G401.6 (cell line): ENCODE data around the gene CLEC4A.
"Not testable (repeated sequence)": the region's sequence is repeated elsewhere in the genome, so short reads cannot be mapped to it uniquely, and the experiment has no call there.

ENCODE experiments used
- FAIRE-seq: peaks from 2 replicates; lab custom pipeline; 2012; peaks lifted over from hg19 to GRCh38; lab: Jason Lieb, UNC

Gene CLEC4A

DNA sequence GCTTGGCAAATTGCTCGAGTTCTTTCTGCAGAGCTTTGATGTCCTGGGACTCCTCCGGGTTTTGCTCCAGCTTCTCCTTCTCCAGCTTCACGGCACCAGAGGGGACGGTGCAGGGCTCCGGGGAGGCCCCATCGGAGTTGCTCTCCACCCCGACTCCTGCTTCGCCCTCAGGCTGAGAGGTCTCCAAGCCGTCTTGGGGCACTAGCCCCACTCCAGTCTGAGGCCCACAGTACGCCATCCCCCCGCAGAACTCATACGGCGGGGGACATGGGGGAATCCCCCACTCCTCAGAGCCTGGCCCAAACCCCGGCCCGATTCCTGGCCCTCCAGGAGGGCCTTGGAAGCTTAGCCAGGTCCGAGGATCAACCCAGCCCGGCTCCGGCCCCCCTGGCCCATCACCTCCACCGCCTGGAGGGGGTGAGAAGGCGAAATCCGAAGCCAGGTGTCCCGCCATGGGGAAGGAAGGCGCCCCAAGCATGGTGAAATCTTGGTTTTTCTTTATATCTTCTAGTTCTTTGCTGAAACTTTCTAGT lies 11.0 kb downstream of the CLEC4A start:
- not testable (repeated sequence) for FAIRE-seq

DNA sequence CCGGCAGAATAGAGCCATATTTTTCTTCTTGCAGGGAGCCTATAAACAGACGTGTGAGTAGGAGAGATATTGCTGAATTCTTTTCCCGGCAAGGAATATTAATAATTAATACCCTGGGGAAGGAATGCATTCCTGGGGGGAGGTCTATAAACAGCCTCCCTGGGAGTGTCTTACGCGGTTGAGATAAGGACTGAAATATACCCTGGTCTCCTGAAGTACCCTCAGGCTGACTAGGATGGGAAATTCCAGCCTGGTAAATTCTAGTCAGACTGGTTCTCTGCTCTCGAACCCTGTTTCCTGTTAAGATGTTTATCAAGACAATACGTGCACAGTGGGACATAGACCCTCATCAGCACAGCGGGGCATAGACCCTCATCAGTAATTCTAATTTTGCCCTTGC lies 18.2 kb downstream of the CLEC4A start:
- not testable (repeated sequence) for FAIRE-seq

DNA sequence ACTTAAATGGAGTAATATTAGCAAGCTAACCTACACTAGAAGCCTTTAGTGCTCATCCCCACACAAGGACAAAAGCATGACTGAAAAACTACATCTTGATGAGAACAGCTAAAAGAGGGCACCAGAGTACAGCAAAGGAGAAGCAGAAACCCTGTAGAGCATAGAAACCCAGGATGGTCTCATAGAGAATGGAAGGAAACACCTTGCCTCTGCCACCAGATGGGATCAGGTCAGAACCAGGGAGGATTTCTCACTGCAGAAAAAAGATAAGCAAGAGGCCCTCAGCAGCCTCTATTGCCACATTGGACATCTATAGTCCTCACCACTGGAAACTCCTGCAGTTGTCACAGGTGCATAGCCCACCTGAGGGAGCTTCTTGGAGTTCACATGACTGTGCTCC lies 19.8 kb downstream of the CLEC4A start:
- FAIRE-seq = no peak

DNA sequence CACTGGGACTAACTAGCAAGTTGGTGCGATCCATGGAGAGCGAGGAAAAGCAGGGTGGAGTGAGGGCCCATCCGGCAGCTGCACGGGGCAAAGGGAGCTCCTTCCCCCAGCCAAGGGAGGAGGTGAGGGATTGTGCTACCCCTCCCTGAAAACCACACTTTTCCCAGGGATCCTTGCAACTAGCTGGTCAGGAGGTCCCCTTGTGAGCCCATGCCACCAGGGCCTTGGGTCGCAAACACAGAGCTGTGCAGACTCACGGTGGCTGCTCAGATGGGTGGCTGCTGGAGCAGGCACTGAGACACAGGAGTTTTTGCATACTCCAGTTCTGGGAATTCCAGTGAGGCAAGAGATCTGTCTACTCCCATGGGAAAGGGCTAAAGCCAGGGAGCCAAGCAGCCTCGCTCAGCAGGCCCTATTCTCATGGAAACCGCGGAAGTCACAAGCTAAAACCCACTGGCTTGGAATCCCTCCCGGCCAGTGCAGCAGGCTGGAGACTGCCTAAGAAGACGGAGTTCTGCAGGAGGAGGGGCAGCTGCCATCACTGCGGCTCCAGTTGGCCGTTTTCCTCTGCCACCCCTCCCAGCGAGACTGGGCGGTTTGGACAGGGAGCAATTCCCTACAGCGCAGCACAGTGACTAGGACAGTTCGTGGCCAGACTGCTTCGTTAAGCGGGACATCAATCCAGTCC lies 22.5 kb downstream of the CLEC4A start:
- FAIRE-seq = no peak

DNA sequence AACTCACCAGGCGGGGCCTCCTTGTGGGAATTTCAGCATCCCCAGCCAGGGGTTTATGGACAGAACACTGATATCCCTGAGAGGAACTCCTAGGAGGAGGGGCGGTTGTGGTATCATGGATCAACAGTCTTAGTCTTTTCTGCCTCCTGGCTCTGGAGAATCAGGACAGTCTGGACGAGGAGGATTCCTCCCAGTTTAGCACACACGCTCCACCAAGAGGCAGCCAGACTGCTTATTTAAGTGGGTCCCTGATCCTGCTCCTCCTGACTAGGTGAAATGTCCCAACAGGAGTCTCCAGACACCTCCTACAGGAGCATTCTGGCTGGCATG lies 23.0 kb downstream of the CLEC4A start:
- FAIRE-seq = no peak

DNA sequence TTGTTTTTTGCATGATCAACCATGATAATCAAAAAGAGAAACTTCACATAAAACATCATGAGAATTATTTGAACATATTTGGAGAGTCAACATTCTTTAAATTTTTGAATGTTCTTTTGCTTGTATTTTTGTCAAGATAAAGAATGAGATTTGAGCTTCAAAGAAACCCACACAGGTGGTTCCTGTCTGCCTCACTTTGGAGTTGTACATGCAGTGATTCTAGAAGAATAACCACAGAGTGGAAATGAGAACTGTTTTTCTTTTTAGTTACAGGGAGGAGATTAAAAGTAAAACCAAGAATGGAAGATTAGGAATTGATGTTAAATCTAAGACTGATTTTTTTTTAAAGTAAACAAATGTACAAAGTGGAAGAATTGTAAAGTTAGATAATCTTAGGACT lies 31.1 kb downstream of the CLEC4A start:
- no peak for FAIRE-seq

DNA sequence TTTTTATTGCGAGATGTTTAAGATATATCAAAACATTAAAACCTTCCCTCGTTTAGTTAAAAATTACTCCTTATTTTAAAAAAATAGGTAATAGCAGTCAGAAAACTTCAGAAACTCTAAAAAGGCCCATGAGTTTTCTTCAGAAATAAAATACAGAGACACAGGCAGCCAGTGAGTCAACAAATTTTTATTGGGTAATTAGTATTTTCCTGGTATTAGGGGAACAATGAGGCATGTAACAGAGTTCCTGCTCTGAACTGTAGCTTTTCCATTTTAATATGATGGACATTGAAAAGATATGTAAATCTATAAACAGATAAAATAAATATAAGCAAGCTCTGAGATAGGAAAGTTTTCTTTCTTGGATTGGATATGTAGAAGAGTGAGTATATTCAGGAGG lies 33.0 kb downstream of the CLEC4A start:
- no peak for FAIRE-seq

DNA sequence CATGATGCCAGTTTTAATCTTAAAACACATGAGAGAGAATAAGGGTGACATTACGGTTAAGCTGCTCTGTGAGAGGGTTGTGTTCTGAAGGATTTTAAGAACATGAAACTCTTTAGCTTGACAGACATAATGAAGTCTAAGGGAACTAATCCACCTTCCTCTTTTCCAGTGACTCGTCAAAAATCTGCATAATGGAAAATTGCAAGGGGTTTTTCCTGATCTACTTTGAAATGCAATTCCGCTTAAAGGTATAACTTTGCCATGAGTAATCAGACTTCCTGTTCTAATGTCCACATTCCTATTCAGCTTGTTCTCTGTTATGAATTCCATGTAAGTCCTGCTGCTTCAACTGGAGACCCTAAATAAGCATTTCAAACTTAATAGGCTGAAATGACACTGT lies 33.4 kb downstream of the CLEC4A start, which contains the start of gene ZNF705A:
Gene ZNF705A (plus strand): TSS at position 171 of the 400 bp plus-strand sequence. CDS start 15,611 bp downstream, outside the sequence.
- FAIRE-seq = no peak

DNA sequence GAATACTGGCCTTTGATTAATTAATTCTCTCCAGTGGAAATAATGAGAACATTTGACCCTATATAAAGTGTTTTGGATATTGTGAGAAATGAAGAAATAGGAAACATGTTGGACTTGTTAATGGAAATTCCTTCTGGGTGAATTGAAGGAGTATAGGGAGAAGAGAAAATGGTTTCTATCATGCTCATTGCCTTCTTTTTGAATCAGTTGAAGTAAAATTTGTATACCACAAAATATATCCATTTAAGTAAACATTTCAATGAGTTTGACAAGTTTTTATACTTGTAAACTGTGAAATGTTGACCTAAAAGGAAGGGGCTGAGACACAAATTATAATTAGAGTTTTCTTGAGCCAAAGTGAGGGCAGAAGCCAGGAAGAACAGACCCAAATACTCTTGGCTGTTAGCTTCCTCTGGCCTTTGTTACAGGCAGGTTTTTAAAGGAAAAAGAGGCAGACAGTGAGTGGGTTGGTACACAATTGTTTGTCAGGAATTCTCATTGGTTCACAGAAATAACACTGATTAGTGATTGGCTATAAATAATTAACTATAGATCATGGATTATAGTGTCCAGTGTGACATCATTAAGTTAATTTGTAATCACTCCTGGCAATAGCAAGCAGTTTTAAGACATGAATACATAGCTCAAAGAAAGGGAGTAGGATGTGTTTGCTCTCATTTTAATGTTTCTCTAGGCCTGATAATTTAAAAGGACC lies 34.2 kb downstream of the CLEC4A start:
- FAIRE-seq = no peak

DNA sequence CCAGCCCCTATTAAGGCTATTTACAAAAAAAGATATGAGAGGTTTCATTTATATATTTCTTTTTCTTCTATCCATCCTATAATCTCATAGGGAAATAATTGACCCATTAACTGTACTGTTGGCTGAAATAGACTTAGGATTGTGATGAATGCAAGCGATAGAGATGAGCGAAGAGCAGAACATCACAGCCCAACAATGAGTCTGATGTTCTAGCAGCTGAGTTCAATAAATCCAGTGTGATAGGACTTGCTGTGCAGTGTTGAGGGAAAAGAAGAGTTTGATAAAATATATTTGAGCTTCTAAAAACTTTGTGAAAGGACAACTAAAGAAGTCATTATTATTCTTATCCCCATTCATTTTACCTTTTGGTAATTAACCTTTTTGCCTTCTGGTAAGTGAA lies 49.5 kb downstream of the CLEC4A start:
- FAIRE-seq = not testable (repeated sequence)

DNA sequence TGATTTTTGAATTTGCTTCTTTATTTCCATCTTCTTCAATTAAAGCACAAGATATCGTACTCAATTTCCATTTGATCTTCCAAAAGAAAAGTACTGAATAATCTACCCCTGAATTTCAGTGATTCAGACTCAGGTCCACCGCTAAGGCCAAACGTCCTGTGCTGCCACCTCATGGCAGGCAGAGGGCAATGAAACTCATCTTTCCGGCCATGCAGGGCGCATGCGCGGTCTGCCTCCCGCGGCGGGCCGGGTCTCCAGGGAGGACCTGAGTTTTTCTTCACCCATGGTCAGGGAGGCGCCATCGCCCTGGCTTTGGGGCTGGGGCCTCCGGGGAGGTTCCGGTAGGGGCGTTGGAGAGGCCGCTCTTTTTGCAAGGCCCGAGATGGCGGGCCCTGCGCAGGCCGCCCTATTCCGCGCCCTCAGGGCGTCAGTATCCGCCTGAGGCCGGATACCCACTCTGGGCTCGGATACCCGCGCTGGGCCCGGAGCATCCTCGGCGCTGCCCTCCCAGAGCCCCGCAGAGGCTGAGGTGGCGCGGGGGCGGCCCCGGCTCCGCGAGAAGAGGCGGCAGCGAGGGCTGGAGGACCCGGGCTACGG lies 56.7 kb downstream of the CLEC4A start:
- FAIRE-seq = not testable (repeated sequence)

DNA sequence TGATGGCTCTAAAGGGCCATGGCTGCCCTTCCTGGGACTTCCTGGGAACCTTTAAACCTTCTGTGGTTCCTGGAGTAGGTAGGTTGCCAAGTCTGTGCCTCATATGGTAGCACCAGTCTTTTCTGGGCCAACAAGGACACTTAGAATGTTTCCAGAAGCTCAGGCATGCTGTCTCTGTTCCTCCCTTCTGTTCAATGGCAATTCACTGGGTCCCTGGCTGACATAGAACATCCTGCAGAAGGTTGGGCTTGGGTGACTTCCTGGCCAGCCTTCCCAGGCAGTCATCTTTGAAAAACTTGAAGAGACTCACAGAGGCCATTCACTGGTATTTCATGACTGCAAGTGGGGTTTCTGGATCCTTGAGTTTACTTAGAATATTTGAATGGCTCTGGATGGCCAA lies 57.9 kb downstream of the CLEC4A start:
- not testable (repeated sequence) for FAIRE-seq

DNA sequence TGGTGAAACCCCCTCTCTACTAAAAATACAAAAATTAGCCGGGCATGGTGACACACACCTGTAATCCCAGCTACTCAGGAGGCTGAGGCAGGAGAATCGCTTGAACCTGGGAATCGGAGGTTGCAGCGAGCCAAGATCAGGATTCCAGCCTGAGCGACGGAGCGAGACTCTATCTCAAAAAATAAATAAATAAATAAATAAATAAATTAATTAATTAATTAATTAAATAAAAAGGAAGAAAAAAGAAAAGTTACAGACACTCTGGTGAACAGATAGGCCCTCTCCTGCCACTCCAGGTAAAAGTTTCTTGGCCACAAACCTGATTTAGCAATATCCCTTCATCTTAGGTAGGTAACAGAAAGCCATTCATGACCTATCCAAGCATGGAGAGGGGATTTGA lies 59.5 kb downstream of the CLEC4A start:
- not testable (repeated sequence) for FAIRE-seq

DNA sequence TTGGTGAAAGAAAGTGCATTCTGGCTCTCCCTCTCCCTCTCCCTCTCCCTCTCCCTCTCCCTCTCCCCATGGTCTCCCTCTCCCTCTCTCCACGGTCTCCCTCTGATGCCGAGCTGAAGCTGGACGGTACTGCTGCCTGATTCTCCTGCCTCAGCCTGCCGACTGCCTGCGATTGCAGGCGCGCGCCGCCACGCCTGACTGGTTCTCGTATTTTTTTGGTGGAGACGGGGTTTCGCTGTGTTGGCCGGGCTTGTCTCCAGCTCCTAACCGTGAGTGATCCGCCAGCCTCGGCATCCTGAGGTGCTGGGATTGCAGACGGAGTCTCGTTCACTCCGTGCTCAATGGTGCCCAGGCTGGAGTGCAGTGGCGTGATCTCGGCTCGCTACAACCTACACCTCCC lies 59.9 kb downstream of the CLEC4A start:
- FAIRE-seq = not testable (repeated sequence)

DNA sequence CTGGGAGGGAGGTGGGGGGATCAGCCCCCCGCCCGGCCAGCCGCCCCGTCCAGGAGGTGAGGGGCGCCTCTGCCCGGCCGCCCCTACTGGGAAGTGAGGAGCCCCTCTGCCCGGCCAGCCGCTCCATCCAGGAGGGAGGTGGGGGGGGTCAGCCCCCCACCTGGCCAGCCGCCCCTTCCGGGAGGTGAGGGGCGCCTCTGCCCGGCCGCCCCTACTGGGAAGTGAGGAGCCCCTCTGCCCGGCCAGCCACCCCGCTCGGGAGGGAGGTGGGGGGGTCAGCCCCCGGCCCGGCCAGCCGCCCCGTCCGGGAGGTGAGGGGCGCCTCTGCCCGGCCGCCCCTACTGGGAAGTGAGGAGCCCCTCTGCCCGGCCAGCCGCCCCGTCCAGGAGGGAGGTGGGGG lies 60.8 kb downstream of the CLEC4A start:
- FAIRE-seq = not testable (repeated sequence)

DNA sequence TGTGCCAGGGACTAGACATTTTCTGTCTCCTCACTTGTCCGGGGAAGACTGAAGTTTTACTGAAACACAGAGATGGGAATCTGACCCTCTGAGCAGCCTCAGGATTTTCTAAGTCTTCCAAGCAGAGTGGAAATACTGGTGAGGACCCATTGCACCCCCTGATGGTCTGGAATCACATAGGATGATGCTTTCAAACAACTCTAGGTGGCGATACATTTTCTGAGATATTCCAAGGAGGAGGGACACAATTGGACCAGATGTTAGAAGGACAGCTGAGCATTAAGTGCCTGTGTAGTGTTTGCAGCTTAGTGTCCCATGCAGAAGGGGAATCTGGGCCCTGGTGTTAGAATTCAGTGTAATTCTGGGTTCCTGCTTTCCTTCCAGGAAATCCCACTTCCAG lies 64.7 kb downstream of the CLEC4A start:
- not testable (repeated sequence) for FAIRE-seq
